ENCODE measurements around the gene TBC1D2B. TPM values are rescaled to one million over a fixed set of nuclear protein-coding genes. Genes with fewer than 3 reads are reported as not detected.

The TBC1D2B gene
- total RNA-seq, 1 experiment from 2014 or later: 13.9 TPM

- no peak for DNase-seq (ENCODE audit: low spot score)
- in situ Hi-C loops (cut with HindIII; ENCODE audit: low sequenced_read_pairs): no loop called here
These were observed 35.6 kb downstream of the TBC1D2B start for GRCh38 chr15:78041946-78042345.

- in situ Hi-C loops (cut with HindIII; ENCODE audit: low sequenced_read_pairs): no loop called here
- DNase-seq (ENCODE audit: low spot score): no peak
These were observed 36.8 kb downstream of the TBC1D2B start for GRCh38 chr15:78040653-78041244.

- DNase-seq (ENCODE audit: low spot score): no peak
- in situ Hi-C loops (cut with HindIII; ENCODE audit: low sequenced_read_pairs): no loop called here
These were observed 38.8 kb downstream of the TBC1D2B start for GRCh38 chr15:78038585-78039247.

GRCh38 chr15:78037779-78038305, 39.7 kb downstream of the TBC1D2B start:
- no peak for DNase-seq (ENCODE audit: low spot score)
- in situ Hi-C loops (cut with HindIII; ENCODE audit: low sequenced_read_pairs): no loop called here

DNA sequence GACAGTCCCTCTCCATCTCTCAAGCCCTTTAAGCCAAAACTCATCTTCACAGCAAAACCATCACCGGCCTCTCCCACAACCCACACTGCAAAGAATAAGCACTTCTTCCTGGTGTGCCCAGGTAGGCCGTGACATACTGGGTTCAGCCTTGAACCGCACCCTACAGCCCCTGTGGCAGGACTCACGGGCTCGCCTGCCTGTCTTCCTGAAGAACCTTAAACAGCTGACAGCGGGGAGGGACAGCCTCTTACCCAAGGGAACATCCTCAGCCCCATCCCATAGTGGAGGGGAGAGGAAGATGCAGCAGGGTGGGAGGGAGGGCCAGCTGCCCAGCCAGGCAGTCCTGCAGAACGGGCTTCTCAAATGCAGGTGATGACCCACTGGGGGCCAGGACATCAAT, 40.2 kb downstream of the TBC1D2B start:
- in situ Hi-C loops (cut with HindIII; ENCODE audit: low sequenced_read_pairs): no loop called here
- no peak for DNase-seq (ENCODE audit: low spot score)

DNA sequence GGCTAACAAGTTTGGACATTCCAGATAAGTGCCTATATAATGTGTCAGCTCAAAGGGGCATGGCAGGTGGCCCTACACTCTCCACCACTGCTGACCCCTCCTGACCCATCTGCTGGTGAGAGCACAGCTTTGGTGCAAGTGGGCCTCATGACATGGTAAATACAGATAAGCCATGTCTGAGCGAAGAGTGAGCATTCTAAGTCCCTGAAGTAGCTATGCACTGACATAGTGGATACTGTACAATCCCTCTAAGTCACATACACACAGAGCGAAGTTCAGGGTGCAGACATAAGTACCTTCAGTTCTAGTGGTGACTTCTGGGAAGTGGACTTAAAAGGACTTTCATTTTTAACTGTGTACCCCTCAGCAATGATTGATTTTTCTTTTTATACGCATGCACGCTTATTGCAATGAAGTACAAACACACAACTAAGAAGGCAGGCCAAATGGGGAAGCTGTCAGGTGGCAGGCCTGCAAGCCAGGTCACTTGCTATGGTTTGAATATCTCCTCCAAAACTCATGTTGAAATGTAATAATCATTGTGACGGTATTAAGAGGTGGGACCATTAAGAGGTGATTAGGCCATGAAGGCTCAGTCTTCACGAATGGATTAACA, 41.5 kb downstream of the TBC1D2B start:
- no peak for DNase-seq (ENCODE audit: low spot score)
- in situ Hi-C loops (cut with HindIII; ENCODE audit: low sequenced_read_pairs): no loop called here

DNA sequence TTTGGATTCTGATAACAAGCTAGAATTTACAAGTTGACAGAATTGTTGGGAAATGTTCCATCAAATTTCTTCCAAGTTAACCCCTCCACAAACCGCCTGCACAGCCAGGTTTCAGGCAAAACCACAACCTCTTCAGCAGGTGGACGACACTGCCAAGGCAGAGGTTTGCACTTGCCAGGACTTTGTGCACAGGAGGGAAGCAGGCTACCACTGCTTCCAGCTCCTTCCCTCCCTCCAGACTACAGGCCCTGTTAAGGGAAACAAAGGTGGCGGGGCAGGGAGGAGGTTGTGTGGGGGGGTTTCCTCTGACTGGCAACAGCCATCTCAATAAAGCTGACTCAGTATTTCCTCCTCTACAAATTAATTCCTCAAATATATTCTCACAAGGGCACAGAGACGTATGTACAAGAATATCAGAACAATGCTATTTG, 42.2 kb downstream of the TBC1D2B start:
- DNase-seq (ENCODE audit: low spot score): no peak
- in situ Hi-C loops (cut with HindIII; ENCODE audit: low sequenced_read_pairs): no loop called here

DNA sequence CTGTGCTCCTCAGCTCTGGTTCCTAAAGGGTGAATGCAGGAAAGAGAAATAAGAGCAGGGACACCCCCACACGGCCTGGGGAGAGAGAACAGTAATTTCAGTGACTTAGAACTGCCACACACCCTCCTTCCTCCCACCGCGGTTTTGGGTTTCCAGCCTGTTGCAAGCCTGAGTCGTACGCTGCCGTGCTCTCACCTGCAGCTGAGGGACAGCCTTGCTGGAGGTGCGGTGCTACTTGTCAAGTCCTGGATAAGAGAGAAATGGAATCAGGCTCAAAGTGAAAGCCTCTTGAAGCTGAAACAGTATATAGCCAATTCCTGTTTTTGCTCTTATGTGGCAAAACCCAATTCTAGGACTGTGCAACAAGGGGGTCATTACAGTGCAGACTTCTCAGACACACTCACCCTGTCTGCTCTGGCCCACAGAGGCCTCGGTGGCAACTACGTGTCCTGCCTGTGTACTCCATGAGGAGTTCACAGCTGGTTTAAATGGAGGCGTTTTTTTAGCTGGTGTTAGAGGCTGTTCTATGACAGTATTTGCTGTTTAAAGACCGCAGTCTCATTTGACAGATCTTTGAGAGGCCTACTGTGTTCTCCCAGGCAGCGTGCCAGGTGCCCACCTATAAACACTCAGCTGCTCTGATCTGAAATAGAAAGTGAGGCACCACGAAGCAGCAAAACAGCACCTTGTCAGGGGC, 42.9 kb downstream of the TBC1D2B start:
- in situ Hi-C loops (cut with HindIII; ENCODE audit: low sequenced_read_pairs): no loop called here
- no peak for DNase-seq (ENCODE audit: low spot score)

DNA sequence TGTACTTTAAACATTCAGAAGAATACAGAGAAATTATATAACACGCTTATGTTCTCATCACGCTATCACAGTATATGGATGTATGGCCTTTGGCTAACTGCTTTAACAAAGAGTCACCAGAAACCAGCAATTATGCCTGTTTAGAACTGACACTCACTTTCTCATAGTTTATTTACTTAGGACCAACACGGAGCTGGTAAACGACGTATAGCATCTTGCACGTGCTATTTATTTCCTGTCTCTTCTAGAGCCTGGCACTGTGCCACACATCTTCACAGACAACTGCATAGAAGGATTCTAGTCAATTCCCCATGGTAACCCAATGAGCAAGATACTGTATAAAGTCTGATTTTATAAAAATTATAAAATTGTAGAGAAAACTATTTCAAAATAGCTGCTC, 43.6 kb downstream of the TBC1D2B start:
- in situ Hi-C loops (cut with HindIII; ENCODE audit: low sequenced_read_pairs): no loop called here
- DNase-seq (ENCODE audit: low spot score): no peak

GRCh38 chr15:78032671-78033070, 44.8 kb downstream of the TBC1D2B start:
- in situ Hi-C loops (cut with HindIII; ENCODE audit: low sequenced_read_pairs): no loop called here
- no peak for DNase-seq (ENCODE audit: low spot score)

DNA sequence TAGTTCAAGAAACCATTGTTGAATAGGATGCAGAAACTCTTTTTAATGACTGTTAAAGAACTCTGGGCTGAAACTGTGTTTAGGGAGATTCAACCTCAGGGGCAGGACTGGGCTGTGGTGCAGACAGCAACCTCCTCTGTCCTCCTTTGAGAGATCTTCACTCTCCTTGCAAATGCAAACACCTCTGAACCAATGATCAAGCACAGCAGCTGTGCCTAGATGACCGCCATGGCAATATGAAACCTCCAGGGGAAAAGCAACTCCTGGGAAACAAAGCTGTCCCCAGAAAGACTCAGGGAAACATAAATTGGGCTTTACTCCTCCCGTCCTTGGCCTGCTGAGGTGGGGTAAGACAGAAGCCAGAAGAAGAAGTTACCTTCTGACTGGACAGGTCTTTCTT, 52.6 kb downstream of the TBC1D2B start:
- in situ Hi-C loops (cut with HindIII; ENCODE audit: low sequenced_read_pairs): no loop called here
- DNase-seq (ENCODE audit: low spot score): no peak

DNA sequence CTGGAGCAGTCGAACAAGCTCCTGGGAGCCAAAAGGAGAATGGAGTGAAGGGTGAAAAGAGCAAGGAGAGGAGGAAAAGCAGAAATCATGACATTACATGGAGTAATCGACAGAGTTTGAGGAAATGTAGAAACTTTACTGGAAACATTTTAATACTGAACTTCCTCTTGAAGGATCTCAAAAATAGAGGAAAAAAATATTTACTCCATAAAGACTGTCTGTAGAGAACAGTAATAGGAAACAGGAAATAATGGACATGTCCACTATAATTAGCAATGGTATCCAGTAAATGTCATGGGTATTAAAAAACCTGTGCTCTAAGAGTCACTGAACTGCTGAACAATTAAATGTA, 53.0 kb downstream of the TBC1D2B start:
- no peak for DNase-seq (ENCODE audit: low spot score)
- in situ Hi-C loops (cut with HindIII; ENCODE audit: low sequenced_read_pairs): no loop called here

GRCh38 chr15:78023865-78024518, 53.5 kb downstream of the TBC1D2B start:
- no peak for DNase-seq (ENCODE audit: low spot score)
- in situ Hi-C loops (cut with HindIII; ENCODE audit: low sequenced_read_pairs): no loop called here

DNA sequence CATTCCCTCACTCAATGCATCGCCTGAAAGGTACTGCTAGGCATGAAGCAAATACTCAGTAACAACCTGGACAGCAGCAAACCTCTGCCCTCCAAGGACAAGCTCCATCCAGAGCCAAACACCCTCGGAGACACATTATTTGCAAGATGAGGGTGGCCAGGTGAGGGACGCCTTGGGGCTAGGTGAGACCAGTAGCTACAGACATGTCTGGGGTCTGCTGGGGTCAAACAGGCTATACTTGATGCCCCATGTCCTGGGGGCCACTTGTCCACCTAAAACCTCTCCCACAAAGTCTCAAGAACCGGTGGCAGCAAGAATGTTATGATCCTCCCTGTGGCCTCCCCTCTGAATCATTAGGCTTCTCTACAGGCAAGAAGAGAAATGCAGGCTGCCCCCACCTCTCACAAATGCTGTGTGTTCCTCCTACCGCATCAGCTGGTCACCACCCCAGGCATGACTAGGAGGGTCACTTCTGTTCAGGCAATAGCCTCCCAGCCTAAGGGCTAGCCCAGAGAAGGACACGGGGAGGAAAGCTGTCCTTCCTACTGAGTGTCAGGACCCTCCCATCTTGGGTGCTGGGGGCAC, 54.3 kb downstream of the TBC1D2B start:
- in situ Hi-C loops (cut with HindIII; ENCODE audit: low sequenced_read_pairs): no loop called here
- no peak for DNase-seq (ENCODE audit: low spot score)

DNA sequence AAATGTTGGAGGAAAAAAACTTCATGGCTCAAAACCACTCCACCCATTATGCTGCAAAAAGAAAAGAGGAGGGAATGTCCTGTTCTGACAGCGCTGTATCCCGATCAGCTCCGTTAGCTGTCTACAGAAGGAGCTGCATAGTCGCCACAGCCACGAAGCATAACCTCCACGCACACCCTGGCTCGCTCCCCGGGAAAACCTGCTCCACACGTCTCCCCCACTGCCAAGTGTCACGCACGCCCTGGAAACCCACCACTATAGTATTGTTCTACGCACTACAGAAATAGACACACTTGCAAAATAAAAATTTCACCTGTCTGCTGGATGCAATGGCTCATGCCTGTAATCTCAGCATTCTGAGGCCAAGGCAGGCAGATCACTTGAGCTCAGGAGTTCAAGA, 55.8 kb downstream of the TBC1D2B start:
- in situ Hi-C loops (cut with HindIII; ENCODE audit: low sequenced_read_pairs): no loop called here
- no peak for DNase-seq (ENCODE audit: low spot score)

GRCh38 chr15:78020007-78020406, 57.5 kb downstream of the TBC1D2B start:
- in situ Hi-C loops (cut with HindIII; ENCODE audit: low sequenced_read_pairs): no loop called here
- no peak for DNase-seq (ENCODE audit: low spot score)

GRCh38 chr15:78018946-78019644, 58.4 kb downstream of the TBC1D2B start:
- DNase-seq (ENCODE audit: low spot score): no peak
- in situ Hi-C loops (cut with HindIII; ENCODE audit: low sequenced_read_pairs): no loop called here

GRCh38 chr15:78018445-78018844, 59.1 kb downstream of the TBC1D2B start:
- in situ Hi-C loops (cut with HindIII; ENCODE audit: low sequenced_read_pairs): no loop called here

DNA sequence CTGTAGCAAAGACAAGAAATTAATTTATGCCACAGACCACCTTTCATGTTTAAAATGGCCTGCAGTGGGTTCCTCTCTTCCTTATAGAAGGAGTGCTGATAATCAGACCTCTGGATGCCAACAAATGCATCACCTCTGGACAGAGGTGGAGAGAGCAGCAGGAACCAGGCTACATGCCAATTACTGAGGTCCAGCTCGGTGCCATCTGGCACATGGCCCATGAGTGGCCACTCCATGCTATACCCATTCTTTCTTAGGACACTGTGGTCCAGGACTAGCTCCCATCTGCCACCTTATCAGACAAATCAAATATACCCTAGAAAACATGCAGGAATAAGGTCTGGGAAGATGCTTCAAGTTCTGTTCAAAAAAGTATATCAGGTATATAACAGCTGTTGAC, 60.7 kb downstream of the TBC1D2B start:
- in situ Hi-C loops (cut with HindIII; ENCODE audit: low sequenced_read_pairs): no loop called here
- DNase-seq (ENCODE audit: low spot score): peak; percentile 11

More at GRCh38 chr15:78018445-78018844, 59.1 kb downstream of the TBC1D2B start:
- DNase-seq (ENCODE audit: low spot score): no peak
